GM12873 (cell line): ENCODE data around the gene C11orf68.

Experiments
- TF ChIP-seq, protein P1 (sequence below): IDR thresholded peaks from 2 replicates; pipeline ENCODE4 v1.5.1; 2012; ENCODE audit warnings: low read depth, mild to moderate bottlenecking, moderate library complexity, low read length, control low read depth; ENCODE audit not compliant: insufficient read depth; ENCODE audit errors: missing control alignments

C11orf68 gene

DNA sequence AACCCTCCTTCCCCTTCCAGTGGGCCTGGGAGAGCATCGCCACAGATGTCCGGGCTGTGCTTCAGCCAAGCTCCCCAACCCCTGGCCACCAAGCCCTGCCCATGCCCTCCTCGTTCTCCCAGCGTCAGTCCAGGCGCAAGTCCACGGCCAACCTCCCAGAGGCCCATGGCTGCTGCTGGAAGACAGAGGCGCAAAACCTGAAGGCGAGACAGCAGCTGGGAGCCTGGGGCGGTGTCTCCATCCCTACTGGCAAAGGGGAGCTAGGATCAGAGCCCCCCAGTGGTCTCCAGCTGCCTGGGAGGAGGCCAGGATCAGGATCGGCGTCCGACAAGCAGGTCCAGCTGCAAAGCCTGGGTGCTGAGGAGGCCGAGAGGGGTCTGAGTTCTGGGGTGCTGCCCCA is 28.3 kb upstream of the C11orf68 start:
- TF ChIP-seq, protein P1, sequence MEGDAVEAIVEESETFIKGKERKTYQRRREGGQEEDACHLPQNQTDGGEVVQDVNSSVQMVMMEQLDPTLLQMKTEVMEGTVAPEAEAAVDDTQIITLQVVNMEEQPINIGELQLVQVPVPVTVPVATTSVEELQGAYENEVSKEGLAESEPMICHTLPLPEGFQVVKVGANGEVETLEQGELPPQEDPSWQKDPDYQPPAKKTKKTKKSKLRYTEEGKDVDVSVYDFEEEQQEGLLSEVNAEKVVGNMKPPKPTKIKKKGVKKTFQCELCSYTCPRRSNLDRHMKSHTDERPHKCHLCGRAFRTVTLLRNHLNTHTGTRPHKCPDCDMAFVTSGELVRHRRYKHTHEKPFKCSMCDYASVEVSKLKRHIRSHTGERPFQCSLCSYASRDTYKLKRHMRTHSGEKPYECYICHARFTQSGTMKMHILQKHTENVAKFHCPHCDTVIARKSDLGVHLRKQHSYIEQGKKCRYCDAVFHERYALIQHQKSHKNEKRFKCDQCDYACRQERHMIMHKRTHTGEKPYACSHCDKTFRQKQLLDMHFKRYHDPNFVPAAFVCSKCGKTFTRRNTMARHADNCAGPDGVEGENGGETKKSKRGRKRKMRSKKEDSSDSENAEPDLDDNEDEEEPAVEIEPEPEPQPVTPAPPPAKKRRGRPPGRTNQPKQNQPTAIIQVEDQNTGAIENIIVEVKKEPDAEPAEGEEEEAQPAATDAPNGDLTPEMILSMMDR = no peak

DNA sequence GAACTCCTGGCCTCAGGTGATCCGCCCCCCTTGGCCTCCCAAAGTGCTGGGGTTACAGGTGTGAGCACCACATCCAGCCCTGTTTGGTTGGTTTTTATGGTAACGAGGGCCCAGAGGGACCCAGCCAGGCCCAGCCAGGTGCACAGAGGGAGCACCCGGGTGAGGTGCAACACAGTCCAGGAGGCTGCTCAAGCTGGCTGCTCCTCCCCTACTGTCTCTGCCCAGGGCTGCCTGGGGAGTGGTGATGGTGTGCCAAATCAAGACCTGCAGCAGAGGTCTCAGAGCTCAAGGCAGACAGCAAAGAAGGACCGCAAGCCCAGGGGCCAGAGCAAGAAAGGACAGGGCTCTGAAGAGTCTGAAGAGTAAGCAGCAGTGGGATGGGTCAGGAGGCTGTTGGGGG is 27.8 kb upstream of the C11orf68 start:
- TF ChIP-seq, protein P1 = no peak

DNA sequence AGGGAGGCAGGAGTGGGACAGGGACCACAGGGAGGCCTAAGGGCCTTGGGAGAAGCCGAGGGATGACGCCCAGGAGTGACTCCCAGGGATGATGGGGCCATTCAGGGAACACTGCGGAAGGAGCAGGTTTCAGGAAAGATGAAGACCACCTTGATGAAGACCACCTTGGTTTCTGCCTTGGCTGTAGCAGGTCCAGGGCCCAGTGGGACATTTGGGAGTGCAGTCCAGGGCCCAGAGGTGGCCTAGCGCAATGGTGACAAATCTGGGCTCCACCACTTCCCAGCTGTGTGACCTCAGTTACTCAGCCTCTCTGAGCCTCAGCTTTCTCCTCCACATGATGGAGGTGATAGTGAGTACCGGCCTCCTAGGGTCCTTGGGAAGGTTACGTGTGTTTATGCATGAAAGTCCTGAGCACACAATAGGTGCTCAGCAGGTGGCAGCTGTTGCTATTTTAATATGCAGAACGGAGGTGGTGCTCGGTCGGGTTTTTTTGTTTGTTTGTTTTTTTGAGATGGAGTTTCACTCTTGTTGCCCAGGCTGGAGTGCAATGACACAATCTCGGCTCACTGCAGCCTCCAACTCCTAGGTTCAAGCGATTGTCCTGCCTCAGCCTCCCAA is 27.2 kb upstream of the C11orf68 start:
- TF ChIP-seq, protein P1 = no peak

DNA sequence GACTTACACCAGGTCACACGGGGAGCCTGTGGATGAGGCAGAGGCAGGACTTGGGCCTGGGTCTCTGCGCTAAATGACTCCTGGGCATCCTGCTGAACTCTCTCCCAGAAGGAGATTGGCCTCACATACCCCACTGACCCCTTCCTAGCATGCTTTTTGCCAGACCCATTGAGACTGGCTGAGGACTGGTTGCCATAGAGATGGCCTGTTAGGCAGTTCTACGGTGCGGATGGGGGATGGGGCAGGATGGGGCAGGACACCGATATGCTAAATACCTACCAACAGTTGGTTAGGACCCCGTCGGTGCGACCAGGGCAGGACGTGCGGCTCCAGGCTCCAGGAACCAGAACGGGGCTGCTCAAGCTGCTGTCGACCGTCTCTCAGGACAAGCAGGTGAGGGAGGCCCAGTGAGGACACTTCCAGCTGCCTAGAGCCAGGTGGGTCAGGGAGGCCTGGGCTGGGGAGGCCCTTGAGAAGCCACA is 26.6 kb upstream of the C11orf68 start, which contains the start of gene TSGA10IP:
TSGA10IP (plus strand) TSS at position 51 of the 482 bp plus-strand sequence; CDS start at position 247, 196 bp downstream.
- TF ChIP-seq, protein P1 = no peak

DNA sequence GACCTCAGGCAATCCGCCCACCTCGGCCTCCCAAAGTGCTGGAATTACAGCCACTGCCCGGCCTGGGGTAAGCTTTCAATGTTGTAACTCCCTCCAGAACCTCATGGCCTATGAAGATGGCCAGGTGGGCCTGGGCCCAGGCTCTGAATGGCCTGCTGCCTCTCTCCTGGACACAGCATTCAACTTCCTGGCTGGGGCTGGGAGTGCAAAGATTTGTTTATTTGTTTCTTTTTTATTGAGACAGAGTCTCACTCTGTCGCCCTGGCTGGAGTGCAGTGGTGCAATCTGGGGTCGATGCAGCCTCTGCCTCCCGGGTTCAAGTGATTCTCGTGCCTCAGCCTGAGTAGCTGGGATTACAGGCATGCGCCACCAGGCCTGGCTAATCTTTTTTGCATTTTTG is 25.9 kb upstream of the C11orf68 start:
- TF ChIP-seq, protein P1 = no peak

DNA sequence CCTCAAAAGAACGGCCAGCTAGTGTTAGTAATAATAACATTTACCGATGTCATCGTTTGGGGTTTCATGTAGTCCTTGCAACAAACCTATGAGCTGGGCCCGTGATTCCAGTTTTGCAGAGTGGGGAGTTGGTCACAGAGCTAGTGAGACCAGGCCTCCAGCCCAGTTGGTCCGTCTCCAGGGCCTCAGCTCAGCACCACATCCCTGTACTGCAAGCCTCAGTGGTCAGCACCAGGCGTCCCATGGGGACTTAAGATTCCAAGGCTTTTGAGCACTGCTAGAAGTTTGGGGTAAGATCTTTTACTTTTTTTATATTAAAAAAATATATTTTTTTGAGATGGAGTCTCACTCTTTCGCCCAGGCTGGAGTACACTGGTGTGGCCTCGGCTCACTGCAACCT is 25.3 kb upstream of the C11orf68 start:
- TF ChIP-seq, protein P1 = no peak

DNA sequence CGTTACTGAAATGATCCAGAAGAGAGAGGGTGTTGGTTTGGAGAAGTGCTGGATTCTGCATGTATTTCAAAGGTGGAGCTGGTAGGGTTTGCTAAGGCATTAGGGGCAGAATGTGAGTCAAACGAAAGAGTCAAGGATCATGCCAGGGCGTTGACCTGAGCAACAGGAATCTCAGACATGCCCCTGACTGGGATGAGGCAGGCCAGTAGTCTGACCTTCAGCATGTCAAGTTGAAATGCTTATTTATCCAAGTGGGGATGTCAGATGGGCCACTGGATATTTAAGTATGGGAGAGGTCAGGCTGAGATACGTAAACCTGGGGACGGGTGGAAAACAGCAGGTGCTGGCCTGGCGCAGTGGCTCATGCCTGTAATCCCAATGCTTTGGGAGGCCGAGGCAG is 23.7 kb upstream of the C11orf68 start:
- TF ChIP-seq, protein P1 = no peak
